ENCODE data around the gene TRPM6.

Gene TRPM6

GRCh38 chr9:74770508-74771261 is 117.0 kb downstream of the TRPM6 start:
- peak; percentile 64 for DNase-seq

- DNase-seq: no peak
These were observed 122.2 kb downstream of the TRPM6 start for GRCh38 chr9:74765481-74765971.

GRCh38 chr9:74762950-74763349 is 124.8 kb downstream of the TRPM6 start:
- no peak for DNase-seq

- DNase-seq: no peak
These were observed 127.6 kb downstream of the TRPM6 start for GRCh38 chr9:74760031-74760700.

- no peak for DNase-seq
These were observed 131.7 kb downstream of the TRPM6 start for GRCh38 chr9:74755999-74756398.

- no peak for DNase-seq
These were observed 132.4 kb downstream of the TRPM6 start for GRCh38 chr9:74755355-74755754.

GRCh38 chr9:74753650-74754049 is 134.1 kb downstream of the TRPM6 start:
- DNase-seq: no peak

- DNase-seq: no peak
These were observed 138.8 kb downstream of the TRPM6 start for GRCh38 chr9:74748966-74749365.

- peak; percentile 48 for DNase-seq
These were observed 144.7 kb downstream of the TRPM6 start for GRCh38 chr9:74742792-74743730.

- DNase-seq: no peak
These were observed 145.4 kb downstream of the TRPM6 start for GRCh38 chr9:74742191-74742790.

GRCh38 chr9:74736646-74737045 is 151.1 kb downstream of the TRPM6 start:
- no peak for DNase-seq

GRCh38 chr9:74735761-74736160 is 152.0 kb downstream of the TRPM6 start:
- no peak for DNase-seq

GRCh38 chr9:74729136-74729695 is 158.5 kb downstream of the TRPM6 start:
- no peak for DNase-seq

- DNase-seq: no peak
These were observed 159.5 kb downstream of the TRPM6 start for GRCh38 chr9:74728176-74728575.

- no peak for DNase-seq
These were observed 161.1 kb downstream of the TRPM6 start for GRCh38 chr9:74726581-74726980.

- no peak for DNase-seq
These were observed 163.4 kb downstream of the TRPM6 start for GRCh38 chr9:74724317-74724716.

GRCh38 chr9:74721696-74722660 is 165.7 kb downstream of the TRPM6 start:
- DNase-seq: no peak

- DNase-seq: no peak
These were observed 168.4 kb downstream of the TRPM6 start for GRCh38 chr9:74719306-74719705.

- no peak for DNase-seq
These were observed 169.0 kb downstream of the TRPM6 start for GRCh38 chr9:74718709-74719108.

GRCh38 chr9:74711341-74711740 is 176.4 kb downstream of the TRPM6 start:
- no peak for DNase-seq

GRCh38 chr9:74697535-74697934 is 190.2 kb downstream of the TRPM6 start:
- DNase-seq: no peak

All from hematopoietic multipotent progenitor cell treated with erythropoietin and hydrocortisone succinate and interleukin-3 and kit ligand, for 6 days (in vitro differentiated cells).